ENCODE data around the gene LRRFIP1.

DNA sequence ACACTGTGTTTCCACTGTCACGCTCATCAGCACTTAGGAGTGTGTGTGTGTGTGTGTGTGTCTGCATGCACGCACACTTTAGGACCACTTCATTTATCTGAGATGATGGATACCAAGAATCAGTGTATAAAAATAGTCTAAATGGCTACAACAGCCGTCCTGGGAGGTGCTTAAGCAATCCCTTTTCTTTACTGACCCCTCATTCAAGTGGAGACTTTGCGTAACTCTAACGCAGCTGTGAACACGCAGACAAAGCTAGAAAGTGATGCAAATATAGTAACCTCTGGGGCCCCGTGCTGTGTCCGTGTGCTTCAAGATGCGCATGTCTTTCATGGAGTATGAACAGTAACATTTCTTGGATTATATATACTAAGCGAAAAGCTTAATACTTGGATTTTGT is 130.8 kb downstream of the LRRFIP1 start:
- TF ChIP-seq, protein P1, sequence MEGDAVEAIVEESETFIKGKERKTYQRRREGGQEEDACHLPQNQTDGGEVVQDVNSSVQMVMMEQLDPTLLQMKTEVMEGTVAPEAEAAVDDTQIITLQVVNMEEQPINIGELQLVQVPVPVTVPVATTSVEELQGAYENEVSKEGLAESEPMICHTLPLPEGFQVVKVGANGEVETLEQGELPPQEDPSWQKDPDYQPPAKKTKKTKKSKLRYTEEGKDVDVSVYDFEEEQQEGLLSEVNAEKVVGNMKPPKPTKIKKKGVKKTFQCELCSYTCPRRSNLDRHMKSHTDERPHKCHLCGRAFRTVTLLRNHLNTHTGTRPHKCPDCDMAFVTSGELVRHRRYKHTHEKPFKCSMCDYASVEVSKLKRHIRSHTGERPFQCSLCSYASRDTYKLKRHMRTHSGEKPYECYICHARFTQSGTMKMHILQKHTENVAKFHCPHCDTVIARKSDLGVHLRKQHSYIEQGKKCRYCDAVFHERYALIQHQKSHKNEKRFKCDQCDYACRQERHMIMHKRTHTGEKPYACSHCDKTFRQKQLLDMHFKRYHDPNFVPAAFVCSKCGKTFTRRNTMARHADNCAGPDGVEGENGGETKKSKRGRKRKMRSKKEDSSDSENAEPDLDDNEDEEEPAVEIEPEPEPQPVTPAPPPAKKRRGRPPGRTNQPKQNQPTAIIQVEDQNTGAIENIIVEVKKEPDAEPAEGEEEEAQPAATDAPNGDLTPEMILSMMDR (IDR thresholded peaks at IDR 0.05 in 2 of 3, conservative IDR thresholded peaks at IDR 0.05 in 1 of 3; ENCODE audit: control insufficient read depth in 2 of 3, extremely low read depth in 1 of 3, insufficient read depth in 1 of 3, low read depth in 3 of 3, low read length in 3 of 3) = no peak
- TF ChIP-seq RAD51 (IDR thresholded peaks at IDR 0.05) = no peak
- TF ChIP-seq CEBPB (IDR thresholded peaks at IDR 0.05; ENCODE audit: borderline replicate concordance in 1 of 2, low read depth in 2 of 2, low read length in 2 of 2) = no peak
- no peak for TF ChIP-seq TBL1XR1 (IDR thresholded peaks at IDR 0.05; ENCODE audit: low read depth, low read length)
- TF ChIP-seq POLR2A (IDR thresholded peaks at IDR 0.05; ENCODE audit: low read depth, low read length) = no peak
- no peak for TF ChIP-seq TARDBP (IDR thresholded peaks at IDR 0.05; ENCODE audit: borderline replicate concordance)
- TF ChIP-seq ESRRA (IDR thresholded peaks at IDR 0.05; ENCODE audit: low read length) = no peak

Data from GM12878 (cell line).